GM12878 (cell line): ENCODE measurements around the gene ELP4. TPM values are rescaled to one million over a fixed set of nuclear protein-coding genes. Genes with fewer than 3 reads are reported as not detected.

Experiments used
- CEBPB ChIP-seq, 2 experiments: fragments of 150-350 bp in 1 of 2; IDR thresholded peaks; 2 replicates each; pipeline ENCODE4 v1.6.1; 2012 to 2014; ENCODE audit warnings: low read depth in 2 of 2, low read length in 2 of 2, borderline replicate concordance in 1 of 2, inconsistent platforms in 1 of 2
- CEBPZ ChIP-seq: fragments of 150-350 bp; IDR thresholded peaks from 2 replicates; pipeline ENCODE4 v1.6.1; 2016; ENCODE audit warnings: low read depth, low read length
- CHD1 ChIP-seq: IDR thresholded peaks from 2 replicates; pipeline ENCODE4 v1.6.1; 2012; ENCODE audit warnings: low read depth, low read length, improper control_type of control experiment
- FOXM1 ChIP-seq: IDR thresholded peaks from 2 replicates; pipeline ENCODE4 v1.6.1; 2012; ENCODE audit warnings: low read depth, mild to moderate bottlenecking, inconsistent platforms, low read length, moderate library complexity
- IKZF2 ChIP-seq, 2 experiments: fragments of 450-650 bp; IDR thresholded peaks; 2 replicates each; pipeline ENCODE4 v1.6.1; 2017; ENCODE audit warnings: mild to moderate bottlenecking in 2 of 2, moderate library complexity in 2 of 2
- LARP7 ChIP-seq: fragments of 450-650 bp; IDR thresholded peaks from 2 replicates; pipeline ENCODE4 v1.6.1; 2017; ENCODE audit warnings: mild to moderate bottlenecking
- MLLT1 ChIP-seq: fragments of 450-650 bp; IDR thresholded peaks from 2 replicates; pipeline ENCODE4 v1.6.1; 2016; ENCODE audit warnings: mild to moderate bottlenecking
- NFYB ChIP-seq: IDR thresholded peaks from 2 replicates; pipeline ENCODE4 v1.6.1; 2011; ENCODE audit warnings: low read depth, mild to moderate bottlenecking, low read length, improper control_type of control experiment, moderate library complexity; ENCODE audit not compliant: insufficient read depth
- RCOR1 ChIP-seq: conservative IDR thresholded peaks from 2 replicates; pipeline ENCODE4 v1.6.1; 2012; ENCODE audit warnings: low read depth, low read length, improper control_type of control experiment
- SMAD5 ChIP-seq: IDR thresholded peaks from 2 replicates; pipeline ENCODE4 v1.6.1; 2016; ENCODE audit warnings: antibody characterized with exemption, low read depth
- STAT3 ChIP-seq: IDR thresholded peaks from 2 replicates; pipeline ENCODE4 v1.6.1; 2011; ENCODE audit warnings: low read depth, low read length, improper control_type of control experiment
- TCF7 ChIP-seq: IDR thresholded peaks from 2 replicates; pipeline ENCODE4 v1.6.1; 2014; ENCODE audit warnings: antibody characterized with exemption, borderline replicate concordance
- ZBTB11 ChIP-seq: fragments of 450-650 bp; formaldehyde crosslinking; IDR thresholded peaks from 2 replicates; pipeline ENCODE4 v1.5.0; 2022; ENCODE audit warnings: mild to moderate bottlenecking, missing genetic modification characterization
- polyA plus RNA-seq, 11 experiments: library from polyadenylated mRNA; depleted of rRNA in 4 of 11; unstranded in 6 of 11; stranded (reverse) in 5 of 11; fragments of >200 nt; fragmentation: Nextera tagmentation in 4 of 11; fragmentation: Illumina TruSeq in 1 of 11; extraction: Ambion mirVana in 4 of 11; extraction: Trizol in 1 of 11; gene quantifications; 1 replicate in 1 of 11; 2 replicates in 10 of 11; pipeline versions ENCODE4 v1.2.1 to v1.2.3, GENCODE V29; 2011 to 2016; ENCODE audit warnings: inconsistent platforms in 2 of 11, missing spikeins in 2 of 11, low read depth in 1 of 11
- total RNA-seq, 4 experiments: library from RNA; depleted of rRNA in 3 of 4; stranded (reverse); fragments of >200 nt in 3 of 4; fragmentation: Illumina TruSeq in 1 of 4; extraction: Trizol in 1 of 4; gene quantifications; 2 replicates each; pipeline versions ENCODE4 v1.2.1 to v1.2.3, GENCODE V29; 2013 to 2021
- TF ChIP-seq, protein P1 (sequence below): IDR thresholded peaks from 2 replicates; pipeline ENCODE4 v1.6.1; 2011; ENCODE audit warnings: low read depth, low read length, improper control_type of control experiment, borderline replicate concordance
- TF ChIP-seq, protein P2 (sequence below): fragments of 450-650 bp; IDR thresholded peaks from 2 replicates; pipeline ENCODE4 v1.6.1; 2017; ENCODE audit warnings: mild to moderate bottlenecking, moderate library complexity

The ELP4 gene
- total and polyA plus RNA-seq, 10 of the 15 experiments (the other 5 are each of a cell fraction or from before 2014, with no cell fraction given) = 17.7 to 36.1 (median 27.0) TPM

DNA sequence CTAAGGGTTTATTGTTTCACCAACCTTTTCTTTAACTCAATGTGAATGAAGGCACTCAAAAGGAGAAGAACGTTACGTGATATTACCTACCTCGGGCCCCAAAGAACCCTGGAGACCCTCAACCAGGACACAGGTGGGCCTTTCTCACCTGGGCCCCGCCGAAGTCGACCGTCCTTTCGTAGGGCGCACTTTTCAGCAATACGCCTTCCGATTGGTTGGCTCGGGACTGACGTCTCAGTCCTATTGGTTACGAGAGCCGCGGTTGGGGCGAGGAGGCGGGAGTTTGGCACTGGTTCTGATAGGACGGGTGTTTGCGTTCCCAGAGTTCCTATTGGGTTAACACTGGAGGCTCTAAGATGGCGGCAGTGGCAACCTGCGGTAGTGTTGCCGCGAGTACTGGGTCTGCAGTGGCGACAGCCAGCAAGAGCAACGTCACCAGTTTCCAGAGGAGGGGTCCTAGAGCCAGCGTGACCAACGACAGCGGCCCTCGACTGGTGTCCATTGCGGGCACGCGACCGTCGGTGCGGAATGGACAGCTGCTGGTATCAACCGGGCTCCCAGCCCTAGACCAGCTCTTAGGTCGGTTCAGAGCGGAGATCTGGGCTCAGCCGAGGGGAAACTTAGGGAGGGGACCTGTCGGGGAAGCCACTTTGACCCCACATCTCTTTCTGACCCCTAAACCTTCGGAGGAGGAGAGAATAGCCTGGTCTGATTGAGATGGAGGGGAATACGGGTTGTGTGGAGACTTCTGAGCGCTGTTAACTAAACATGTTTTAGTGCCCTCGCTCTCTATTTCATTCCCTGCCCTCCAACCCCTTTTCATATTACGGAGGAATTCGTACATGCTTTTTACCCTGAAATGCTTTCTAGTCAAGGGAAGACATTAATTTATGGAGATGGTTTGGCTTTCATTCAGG lies at the start of gene ELP4, which contains the start of gene IMMP1L (continued):
- TF ChIP-seq, protein P1, sequence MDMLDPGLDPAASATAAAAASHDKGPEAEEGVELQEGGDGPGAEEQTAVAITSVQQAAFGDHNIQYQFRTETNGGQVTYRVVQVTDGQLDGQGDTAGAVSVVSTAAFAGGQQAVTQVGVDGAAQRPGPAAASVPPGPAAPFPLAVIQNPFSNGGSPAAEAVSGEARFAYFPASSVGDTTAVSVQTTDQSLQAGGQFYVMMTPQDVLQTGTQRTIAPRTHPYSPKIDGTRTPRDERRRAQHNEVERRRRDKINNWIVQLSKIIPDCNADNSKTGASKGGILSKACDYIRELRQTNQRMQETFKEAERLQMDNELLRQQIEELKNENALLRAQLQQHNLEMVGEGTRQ = no peak
- TF ChIP-seq SMAD5 (no peak), CEBPB (IDR thresholded peaks at IDR 0.05; ENCODE audit: borderline replicate concordance in 1 of 2, low read depth in 2 of 2, low read length in 2 of 2) (no peak), STAT3 (no peak), TCF7 (no peak), MLLT1 (0 out of 2 replicates have a peak, but pooled peaks have one; percentile 11), LARP7 (peak; percentile 39; the same call in 1 of the 2 replicates), CEBPZ (no peak), ZBTB11 (no peak), NFYB (peak; percentile 98), RCOR1 (no peak), CHD1 (no peak), FOXM1 (0 out of 2 replicates have a peak, but pooled peaks have one; percentile 48), IKZF2 (IDR thresholded peaks at IDR 0.05) (no peak)
- TF ChIP-seq, protein P2, sequence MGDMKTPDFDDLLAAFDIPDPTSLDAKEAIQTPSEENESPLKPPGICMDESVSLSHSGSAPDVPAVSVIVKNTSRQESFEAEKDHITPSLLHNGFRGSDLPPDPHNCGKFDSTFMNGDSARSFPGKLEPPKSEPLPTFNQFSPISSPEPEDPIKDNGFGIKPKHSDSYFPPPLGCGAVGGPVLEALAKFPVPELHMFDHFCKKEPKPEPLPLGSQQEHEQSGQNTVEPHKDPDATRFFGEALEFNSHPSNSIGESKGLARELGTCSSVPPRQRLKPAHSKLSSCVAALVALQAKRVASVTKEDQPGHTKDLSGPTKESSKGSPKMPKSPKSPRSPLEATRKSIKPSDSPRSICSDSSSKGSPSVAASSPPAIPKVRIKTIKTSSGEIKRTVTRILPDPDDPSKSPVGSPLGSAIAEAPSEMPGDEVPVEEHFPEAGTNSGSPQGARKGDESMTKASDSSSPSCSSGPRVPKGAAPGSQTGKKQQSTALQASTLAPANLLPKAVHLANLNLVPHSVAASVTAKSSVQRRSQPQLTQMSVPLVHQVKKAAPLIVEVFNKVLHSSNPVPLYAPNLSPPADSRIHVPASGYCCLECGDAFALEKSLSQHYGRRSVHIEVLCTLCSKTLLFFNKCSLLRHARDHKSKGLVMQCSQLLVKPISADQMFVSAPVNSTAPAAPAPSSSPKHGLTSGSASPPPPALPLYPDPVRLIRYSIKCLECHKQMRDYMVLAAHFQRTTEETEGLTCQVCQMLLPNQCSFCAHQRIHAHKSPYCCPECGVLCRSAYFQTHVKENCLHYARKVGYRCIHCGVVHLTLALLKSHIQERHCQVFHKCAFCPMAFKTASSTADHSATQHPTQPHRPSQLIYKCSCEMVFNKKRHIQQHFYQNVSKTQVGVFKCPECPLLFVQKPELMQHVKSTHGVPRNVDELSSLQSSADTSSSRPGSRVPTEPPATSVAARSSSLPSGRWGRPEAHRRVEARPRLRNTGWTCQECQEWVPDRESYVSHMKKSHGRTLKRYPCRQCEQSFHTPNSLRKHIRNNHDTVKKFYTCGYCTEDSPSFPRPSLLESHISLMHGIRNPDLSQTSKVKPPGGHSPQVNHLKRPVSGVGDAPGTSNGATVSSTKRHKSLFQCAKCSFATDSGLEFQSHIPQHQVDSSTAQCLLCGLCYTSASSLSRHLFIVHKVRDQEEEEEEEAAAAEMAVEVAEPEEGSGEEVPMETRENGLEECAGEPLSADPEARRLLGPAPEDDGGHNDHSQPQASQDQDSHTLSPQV = no peak
